Gastrocnemius medialis (tissue), 4 donors: ENCODE data around the gene NDST3. TPM values are rescaled to one million over a fixed set of nuclear protein-coding genes. Genes with fewer than 3 reads are reported as not detected.
A peak's percentile ranks its signal among the peaks of the same experiment; 100 is the strongest.

Experiments used
- ATAC-seq, 2 donors: fragments of 150-250 bp; one replicate each; pipeline ENCODE4 v1.9.1; 2016
- DNase-seq, 2 donors: peaks; one replicate each; pipeline ENCODE4 v3.0.0-alpha.2; 2019
- H3K27ac ChIP-seq, 4 donors: fragments of 200-600 bp; sonication (generic); 1 replicate in 1 of 4; 2 replicates in 3 of 4; pipeline ENCODE4 v1.5.1; 2016 to 2018; ENCODE audit warnings: mild to moderate bottlenecking in 2 of 4, moderate library complexity in 1 of 4
- H3K27me3 ChIP-seq, 3 donors: fragments of 200-600 bp; sonication (generic) in 2 of 3; 1 replicate in 1 of 3; 2 replicates in 2 of 3; pipeline versions ENCODE4 v1.5.1 to v1.6.0; 2016 to 2019; ENCODE audit warnings: mild to moderate bottlenecking in 1 of 3, moderate library complexity in 1 of 3
- H3K36me3 ChIP-seq, 2 donors: fragments of 200-600 bp; sonication (generic) in 1 of 2; one replicate each; pipeline ENCODE4 v1.5.1; 2017 to 2018
- H3K4me1 ChIP-seq, 2 donors: fragments of 200-600 bp; sonication (generic) in 1 of 2; one replicate each; pipeline ENCODE4 v1.5.1; 2016 to 2017; ENCODE audit warnings: mild to moderate bottlenecking in 2 of 2
- H3K4me3 ChIP-seq, 4 donors: fragments of 200-600 bp; sonication (generic) in 3 of 4; 1 replicate in 1 of 4; 2 replicates in 3 of 4; pipeline ENCODE4 v1.5.1; 2016 to 2019; ENCODE audit warnings: mild to moderate bottlenecking in 2 of 4
- H3K9me3 ChIP-seq, 3 donors: fragments of 200-600 bp; sonication (generic) in 2 of 3; 1 replicate in 1 of 3; 2 replicates in 2 of 3; pipeline ENCODE4 v1.5.1; 2016 to 2019
- POLR2A ChIP-seq, 2 donors: fragments of 450-650 bp; IDR thresholded peaks; one replicate each; pipeline ENCODE4 v1.6.1; 2017; ENCODE audit warnings: antibody characterized with exemption in 2 of 2, mild to moderate bottlenecking in 2 of 2, moderate library complexity in 2 of 2
- in situ Hi-C, 4 donors: fragments of 200-750 bp; cut with MboI; loops; one replicate each; pipeline versions ENCODE4 v1.15.0 to v1.8.0; 2017; ENCODE audit warnings: low sequenced_read_pairs in 4 of 4
- intact Hi-C: fragments of 100-400 bp; cut with DNase I; formaldehyde crosslinking; loops from one replicate; pipeline ENCODE4 v1.15.1; 2023; ENCODE audit warnings: low total_unique reads
- total RNA-seq, 4 donors: library from RNA; depleted of rRNA; stranded (reverse); fragments of >200 nt; gene quantifications; one replicate each; pipeline versions ENCODE4 v1.1.0 to v1.2.3, GENCODE V29; 2016
- TF ChIP-seq, protein P1 (sequence below), 5 experiments: fragments of 450-650 bp in 3 of 5; fragments of 200-600 bp in 2 of 5; sonication (generic) in 2 of 5; IDR thresholded peaks in 4 of 5; conservative IDR thresholded peaks in 1 of 5; 1 replicate in 4 of 5; 2 replicates in 1 of 5; pipeline ENCODE4 v1.5.1; 2016 to 2019; ENCODE audit warnings: antibody characterized with exemption in 5 of 5, mild to moderate bottlenecking in 3 of 5, moderate library complexity in 3 of 5

Gene NDST3
- total RNA-seq, 4 donors from 2014 or later, result 0.13 TPM; not detected in 3

DNA sequence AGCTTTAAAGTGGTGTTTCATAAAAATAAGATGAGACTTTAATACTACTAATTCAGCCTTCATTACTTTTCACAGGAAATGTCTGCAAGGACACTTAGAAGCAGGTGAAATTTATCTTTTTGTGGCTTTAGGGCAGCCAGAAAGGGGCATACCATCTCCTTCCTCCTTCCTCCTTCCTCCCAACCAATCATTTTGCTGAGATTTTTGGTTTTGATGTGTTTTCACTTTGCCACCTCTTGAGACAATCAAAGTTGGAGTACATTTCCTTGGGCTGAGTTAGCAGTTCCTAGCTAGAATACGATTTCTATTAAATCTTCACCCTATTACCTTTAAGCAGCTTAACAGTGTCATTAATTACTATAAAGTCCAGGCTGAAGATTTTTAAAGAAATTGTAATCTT lies 5.1 kb upstream of the NDST3 start:
- in situ Hi-C loops, result no loop called here
- H3K27ac ChIP-seq, result no peak overlapping the region

DNA sequence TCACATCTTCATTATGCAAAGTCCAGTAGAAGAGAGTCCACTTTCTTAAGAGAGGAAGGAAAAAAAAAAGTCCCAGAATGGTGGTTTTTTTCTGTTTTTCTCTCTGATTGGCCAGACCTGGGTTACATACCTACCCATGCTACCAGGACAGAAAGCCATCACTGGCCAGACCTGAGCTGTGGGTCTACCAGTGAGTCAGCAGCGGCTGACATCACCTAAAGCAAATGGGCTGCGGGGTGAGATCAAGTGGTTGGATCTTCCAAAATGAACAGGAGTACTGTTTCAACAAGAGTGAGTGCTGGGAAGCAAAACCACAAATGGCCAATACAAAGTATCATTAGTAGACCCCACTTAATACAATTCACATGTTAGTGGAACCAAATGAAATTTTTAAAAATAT lies 1.6 kb upstream of the NDST3 start:
- Histone ChIP-seq H3K27ac (no peak overlapping the region), H3K4me1 (no peaks in the 10 kb centered on the region), H3K9me3 (no peaks in the 10 kb centered on the region), H3K27me3 (peaks cover 19 to 41% (median 20%) of the 10 kb centered on the region in 3 donors), H3K36me3 (no peaks in the 10 kb centered on the region), H3K4me3 (no peak overlapping the region)
- intact Hi-C loops, result no loop called here
- DNase-seq (no peak), ATAC-seq (no peak)
- in situ Hi-C loops, result no loop called here
- TF ChIP-seq POLR2A (IDR thresholded peaks at IDR 0.05), result no peak
- TF ChIP-seq, protein P1, sequence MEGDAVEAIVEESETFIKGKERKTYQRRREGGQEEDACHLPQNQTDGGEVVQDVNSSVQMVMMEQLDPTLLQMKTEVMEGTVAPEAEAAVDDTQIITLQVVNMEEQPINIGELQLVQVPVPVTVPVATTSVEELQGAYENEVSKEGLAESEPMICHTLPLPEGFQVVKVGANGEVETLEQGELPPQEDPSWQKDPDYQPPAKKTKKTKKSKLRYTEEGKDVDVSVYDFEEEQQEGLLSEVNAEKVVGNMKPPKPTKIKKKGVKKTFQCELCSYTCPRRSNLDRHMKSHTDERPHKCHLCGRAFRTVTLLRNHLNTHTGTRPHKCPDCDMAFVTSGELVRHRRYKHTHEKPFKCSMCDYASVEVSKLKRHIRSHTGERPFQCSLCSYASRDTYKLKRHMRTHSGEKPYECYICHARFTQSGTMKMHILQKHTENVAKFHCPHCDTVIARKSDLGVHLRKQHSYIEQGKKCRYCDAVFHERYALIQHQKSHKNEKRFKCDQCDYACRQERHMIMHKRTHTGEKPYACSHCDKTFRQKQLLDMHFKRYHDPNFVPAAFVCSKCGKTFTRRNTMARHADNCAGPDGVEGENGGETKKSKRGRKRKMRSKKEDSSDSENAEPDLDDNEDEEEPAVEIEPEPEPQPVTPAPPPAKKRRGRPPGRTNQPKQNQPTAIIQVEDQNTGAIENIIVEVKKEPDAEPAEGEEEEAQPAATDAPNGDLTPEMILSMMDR (IDR thresholded peaks at IDR 0.05 in 4 of 5, conservative IDR thresholded peaks at IDR 0.05 in 1 of 5), result no peak

More for the DNA sequence above, 5.1 kb upstream of the NDST3 start:
- no peaks in the 10 kb centered on the region for H3K4me1 ChIP-seq
- no peaks in the 10 kb centered on the region for H3K9me3 ChIP-seq
- no peak overlapping the region for H3K4me3 ChIP-seq
- no peaks in the 10 kb centered on the region for H3K36me3 ChIP-seq
- intact Hi-C loops, result no loop called here
- DNase-seq (no peak), ATAC-seq (no peak)
- TF ChIP-seq, protein P1 (IDR thresholded peaks at IDR 0.05 in 4 of 5, conservative IDR thresholded peaks at IDR 0.05 in 1 of 5), result no peak
- TF ChIP-seq POLR2A (IDR thresholded peaks at IDR 0.05), result no peak
- peaks cover 13 to 27% (median 15%) of the 10 kb centered on the region in 3 donors for H3K27me3 ChIP-seq

DNA sequence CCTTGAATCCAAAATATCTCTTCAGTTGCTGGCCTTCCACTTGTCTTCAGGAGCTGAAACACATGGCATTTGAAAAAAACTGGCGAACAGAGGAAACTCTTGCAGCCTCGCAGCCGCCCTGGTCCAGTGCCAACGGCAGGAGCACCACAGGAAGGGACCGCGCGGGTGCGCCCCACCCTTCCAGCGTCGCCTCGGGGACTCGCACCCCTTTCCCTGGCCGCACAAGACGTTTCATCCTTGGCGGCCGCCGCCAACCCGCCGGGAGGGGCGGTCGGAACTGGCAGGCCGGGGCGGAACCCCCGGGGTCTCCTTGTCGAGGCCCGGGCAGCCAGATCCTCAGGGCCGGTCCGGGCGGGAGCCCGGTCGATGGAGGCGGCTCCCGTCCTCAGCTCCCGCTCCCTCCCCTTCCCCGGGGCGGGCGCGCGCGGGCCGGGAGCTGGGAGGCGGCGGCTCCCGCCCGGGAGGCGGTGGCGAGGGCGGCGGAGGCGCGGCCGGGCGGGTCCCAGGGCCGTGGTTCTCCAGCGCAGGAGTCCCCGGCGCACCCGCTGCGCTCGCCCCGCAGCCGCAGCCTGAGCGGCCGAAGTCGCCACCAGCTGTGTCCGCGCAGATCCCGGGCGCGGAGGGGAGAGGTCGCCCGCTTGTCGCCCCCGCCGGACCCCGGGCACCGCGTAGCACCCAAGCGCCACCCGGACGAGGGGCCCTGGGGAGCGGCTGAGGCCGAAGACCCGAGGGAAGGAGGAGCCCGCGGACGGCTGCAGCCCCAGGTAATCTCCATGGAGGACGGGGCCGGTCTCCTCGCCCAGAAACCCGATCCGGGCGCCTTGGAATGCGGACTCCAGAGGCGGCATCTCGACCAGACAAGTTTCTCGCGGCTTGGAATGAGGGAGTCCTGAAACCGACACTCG lies 886 bp upstream of the NDST3 start:
- H3K9me3 ChIP-seq, result no peaks in the 10 kb centered on the region
- ATAC-seq (no peak), DNase-seq (no peak)
- TF ChIP-seq, protein P1 (IDR thresholded peaks at IDR 0.05 in 4 of 5, conservative IDR thresholded peaks at IDR 0.05 in 1 of 5), result no peak
- no peak for TF ChIP-seq POLR2A (IDR thresholded peaks at IDR 0.05)
- H3K27ac ChIP-seq, result no peak overlapping the region
- no peaks in the 10 kb centered on the region for H3K4me1 ChIP-seq
- in situ Hi-C loops (no loop called here), intact Hi-C loops (no loop called here)
- H3K27me3 ChIP-seq, result peaks cover 19 to 41% (median 20%) of the 10 kb centered on the region in 3 donors
- no peaks in the 10 kb centered on the region for H3K36me3 ChIP-seq
- peak overlapping the region in 3 of 4 donors; percentile 33 to 44 (median 38) for H3K4me3 ChIP-seq

DNA sequence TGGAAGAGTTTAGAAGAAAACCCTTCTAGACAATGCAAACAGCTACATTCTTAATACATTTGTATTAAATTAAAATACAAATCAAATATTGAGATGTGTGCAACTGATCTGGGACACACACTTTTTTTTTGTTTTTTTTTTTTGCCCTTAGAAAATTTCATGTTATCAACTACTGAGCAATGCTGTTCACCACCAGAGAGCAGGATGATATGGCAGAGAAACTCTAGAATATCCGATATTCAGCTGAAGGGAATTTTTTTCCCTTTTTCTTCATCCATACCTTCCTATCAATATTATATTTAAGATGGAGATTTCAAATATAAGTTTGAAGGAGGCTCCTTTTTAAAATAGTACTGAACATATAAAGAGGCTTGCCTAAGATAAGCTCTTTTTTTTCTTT lies 1.0 kb downstream of the NDST3 start:
- no peaks in the 10 kb centered on the region for H3K4me1 ChIP-seq
- H3K27ac ChIP-seq, result no peak overlapping the region
- no peak for DNase-seq
- no peak for TF ChIP-seq POLR2A (IDR thresholded peaks at IDR 0.05)
- TF ChIP-seq, protein P1 (IDR thresholded peaks at IDR 0.05 in 4 of 5, conservative IDR thresholded peaks at IDR 0.05 in 1 of 5), result no peak
- H3K9me3 ChIP-seq, result no peaks in the 10 kb centered on the region
- H3K4me3 ChIP-seq, result no peak overlapping the region
- intact Hi-C loops (no loop called here), in situ Hi-C loops (no loop called here)
- H3K27me3 ChIP-seq, result peaks cover 19 to 41% (median 20%) of the 10 kb centered on the region in 3 donors
- no peak for ATAC-seq
- H3K36me3 ChIP-seq, result no peaks in the 10 kb centered on the region
